HG02884 (cell line): ENCODE data around the gene PPP1R16B.

ENCODE experiments used
- ATAC-seq: cut with Tn5 transposase; IDR thresholded peaks from one replicate; pipeline ENCODE4 v1.9.1; 2021; ENCODE audit warnings: mild to moderate bottlenecking, moderate library complexity; ENCODE audit not compliant: unreplicated experiment

PPP1R16B gene

GRCh38 chr20:38874460-38875174, 69.1 kb downstream of the PPP1R16B start:
- no peak for ATAC-seq

GRCh38 chr20:38875175-38875993, 69.9 kb downstream of the PPP1R16B start:
- ATAC-seq: peak; percentile 64

GRCh38 chr20:38877483-38877882, 72.0 kb downstream of the PPP1R16B start:
- no peak for ATAC-seq

DNA sequence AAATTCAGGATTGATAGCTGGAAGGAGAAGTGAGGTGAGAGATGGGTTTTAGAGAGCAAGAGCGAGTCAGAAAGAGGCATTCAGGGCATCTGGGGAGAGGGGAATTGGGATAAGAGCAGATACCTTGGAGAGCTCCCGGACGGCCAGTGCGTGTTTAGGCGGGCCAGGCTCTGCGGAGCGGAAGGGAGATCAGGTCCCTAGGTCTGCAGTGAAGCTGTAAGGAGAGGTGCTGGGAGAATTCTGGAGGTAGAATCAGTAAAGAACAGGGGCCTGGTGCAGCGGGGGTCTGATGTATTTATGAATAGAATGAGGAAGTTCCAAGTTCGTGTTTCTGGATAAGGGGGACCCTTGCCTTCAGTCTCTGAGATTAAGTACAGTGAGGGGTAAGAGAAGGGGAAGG, 73.4 kb downstream of the PPP1R16B start:
- ATAC-seq: no peak

GRCh38 chr20:38880952-38881735, 75.6 kb downstream of the PPP1R16B start:
- ATAC-seq: no peak

DNA sequence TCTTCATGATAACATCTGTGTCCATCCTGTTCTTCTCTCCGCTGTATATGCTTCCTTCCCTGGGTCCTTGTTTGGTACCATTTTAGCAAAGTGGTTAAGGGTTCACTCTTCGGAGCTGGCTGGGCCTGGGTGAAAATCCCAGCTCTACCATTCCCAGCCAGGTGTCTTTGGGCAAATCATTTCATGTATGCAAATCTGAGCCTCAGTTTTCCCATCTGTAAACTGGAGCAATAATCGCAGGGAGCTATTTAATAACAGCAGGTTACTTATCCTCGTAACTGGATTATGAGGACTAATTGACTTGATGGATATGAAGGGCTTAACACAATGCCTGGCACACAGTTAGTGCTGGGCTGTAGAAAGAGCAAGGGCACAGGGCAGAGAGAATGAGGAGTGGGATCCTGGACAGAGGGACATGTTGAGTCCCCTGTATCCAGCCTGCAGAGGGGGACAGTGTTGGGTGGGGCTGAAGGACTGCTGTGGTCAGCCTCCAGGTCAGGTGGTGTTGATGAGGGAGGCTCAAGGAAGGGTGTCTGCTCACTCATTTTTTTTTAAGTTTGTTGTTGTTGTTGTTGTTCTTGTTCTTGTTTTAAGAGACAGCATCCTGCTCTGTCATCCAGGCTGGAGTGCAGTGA, 76.4 kb downstream of the PPP1R16B start:
- no peak for ATAC-seq

GRCh38 chr20:38882600-38882999, 77.1 kb downstream of the PPP1R16B start:
- no peak for ATAC-seq

DNA sequence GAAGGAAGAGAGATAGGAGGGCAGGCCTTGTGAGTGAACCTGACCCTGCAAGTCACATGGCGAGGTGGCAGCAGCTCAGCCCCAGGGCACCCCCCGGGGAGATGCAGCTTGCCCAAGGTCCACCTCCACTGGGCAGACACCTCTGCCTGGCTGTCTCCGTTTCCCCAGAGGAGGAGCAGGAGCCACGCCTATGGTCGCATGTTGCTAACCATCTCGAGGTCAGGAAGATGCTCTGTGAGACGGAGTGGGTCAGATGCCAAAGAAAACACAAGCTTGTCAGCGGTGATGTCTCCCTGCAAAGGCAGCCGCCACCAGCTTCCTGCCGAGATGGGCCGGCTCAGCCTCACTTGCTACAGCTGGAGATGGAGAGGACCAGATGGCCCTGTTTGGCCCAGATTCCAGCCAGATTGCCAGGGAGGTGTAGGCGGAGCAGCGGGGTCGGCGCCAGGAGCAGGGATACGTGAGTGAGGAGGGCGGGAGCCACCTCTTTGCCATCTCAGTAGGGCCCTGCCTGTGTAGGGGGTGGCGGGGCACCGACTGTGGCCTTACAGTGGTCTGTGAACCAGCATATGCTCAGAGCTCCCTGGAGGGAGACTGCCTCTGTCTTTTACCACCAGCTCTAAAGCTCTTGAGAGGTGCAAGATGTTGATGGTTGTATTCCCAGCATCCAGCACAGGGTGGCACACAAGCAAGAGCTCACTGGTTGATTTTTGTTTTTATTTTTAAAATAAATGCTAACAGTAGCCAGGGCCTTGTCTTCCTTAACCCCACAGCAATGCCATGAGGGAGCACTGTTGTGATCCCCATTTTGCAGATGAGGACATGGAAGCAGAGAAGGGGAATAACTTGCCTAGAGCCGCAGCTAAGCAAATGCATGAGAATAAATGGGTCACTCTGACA, 77.8 kb downstream of the PPP1R16B start:
- no peak for ATAC-seq

DNA sequence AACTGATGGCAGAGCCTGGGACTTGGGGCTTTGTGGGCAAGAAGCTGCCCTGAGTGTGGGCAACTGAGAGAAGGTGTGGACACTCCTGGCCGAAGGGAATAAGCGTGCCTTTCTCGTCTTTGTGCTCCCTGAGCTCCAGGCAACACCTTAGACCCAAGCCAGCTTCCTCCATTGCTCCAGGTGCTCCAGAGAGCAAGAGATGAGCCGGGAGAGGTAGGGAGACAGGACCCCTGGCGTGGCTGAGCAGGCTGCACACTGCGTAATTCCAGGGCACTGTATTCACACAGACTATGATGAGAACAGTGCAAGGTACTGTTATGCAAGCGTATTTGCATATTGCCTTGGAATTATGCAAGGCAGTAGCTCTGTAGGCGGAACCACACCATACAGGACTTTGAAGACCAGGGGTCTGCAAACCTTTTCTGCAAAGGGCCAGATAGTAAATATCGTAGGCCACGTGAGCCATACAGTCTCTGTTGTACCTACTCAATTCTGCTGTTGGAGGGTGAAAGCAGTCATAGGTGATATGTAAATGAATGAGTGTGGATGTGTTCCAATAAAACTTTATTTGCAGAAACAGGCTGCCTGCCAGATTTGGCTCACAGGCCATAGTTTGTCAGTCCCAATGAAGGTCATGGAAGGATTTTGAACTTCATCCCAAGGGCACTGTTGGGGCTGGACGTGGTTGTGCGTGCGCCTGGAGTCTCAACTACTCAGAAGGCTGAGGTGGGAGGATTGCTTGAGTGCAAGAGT, 78.7 kb downstream of the PPP1R16B start:
- no peak for ATAC-seq

DNA sequence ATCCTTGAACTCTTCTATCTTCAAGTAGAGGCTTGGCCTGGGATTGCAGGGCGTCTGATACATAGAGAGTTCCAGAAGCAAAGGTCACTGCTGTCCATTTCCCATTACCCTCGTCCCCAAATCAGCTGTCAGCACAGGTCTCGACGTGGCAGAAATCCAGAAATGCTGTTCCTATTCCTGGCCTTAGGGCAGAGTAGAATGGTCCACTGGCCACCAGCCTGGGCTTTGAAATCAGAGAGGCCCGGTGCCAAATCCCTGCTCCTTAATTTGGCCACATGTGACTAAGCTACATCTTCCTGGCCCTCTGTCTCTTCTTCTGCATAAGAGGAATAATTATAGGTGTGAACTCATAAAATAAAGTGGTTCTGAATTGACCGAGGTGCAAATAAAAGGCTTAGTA, 79.9 kb downstream of the PPP1R16B start:
- ATAC-seq: no peak

- no peak for ATAC-seq
Observed at GRCh38 chr20:38888059-38888831, 82.7 kb downstream of the PPP1R16B start.

GRCh38 chr20:38889050-38889449, 83.6 kb downstream of the PPP1R16B start:
- ATAC-seq: no peak

- ATAC-seq: no peak
Observed at GRCh38 chr20:38889792-38890496, 84.4 kb downstream of the PPP1R16B start.

- no peak for ATAC-seq
Observed at GRCh38 chr20:38890497-38890818, 85.0 kb downstream of the PPP1R16B start.

GRCh38 chr20:38892091-38892981, 86.8 kb downstream of the PPP1R16B start:
- peak; percentile 68 for ATAC-seq

DNA sequence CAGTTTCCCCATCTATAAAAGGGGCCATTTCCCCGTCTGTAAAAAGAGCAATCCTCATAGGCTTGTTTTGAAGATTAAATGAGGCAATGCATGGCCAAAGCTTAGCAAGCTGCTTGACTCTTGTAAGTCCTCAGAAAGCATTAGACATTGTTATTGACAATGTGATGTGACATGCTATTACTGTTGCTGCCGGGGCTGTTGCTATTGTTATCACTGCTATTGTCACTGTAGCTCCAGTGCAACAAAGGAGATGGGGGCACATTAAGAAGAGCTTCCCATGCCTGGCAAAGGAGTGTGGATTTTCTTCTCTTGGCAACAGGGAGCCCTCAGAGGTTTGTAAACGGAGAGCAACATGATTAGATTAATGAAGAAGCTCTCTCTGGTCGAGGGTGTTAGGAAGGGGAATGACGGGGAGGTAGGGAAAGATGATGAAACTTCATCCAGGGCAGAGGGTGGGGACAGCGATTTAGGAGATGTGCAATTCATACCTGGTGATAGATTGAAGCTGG, 87.6 kb downstream of the PPP1R16B start:
- no peak for ATAC-seq

DNA sequence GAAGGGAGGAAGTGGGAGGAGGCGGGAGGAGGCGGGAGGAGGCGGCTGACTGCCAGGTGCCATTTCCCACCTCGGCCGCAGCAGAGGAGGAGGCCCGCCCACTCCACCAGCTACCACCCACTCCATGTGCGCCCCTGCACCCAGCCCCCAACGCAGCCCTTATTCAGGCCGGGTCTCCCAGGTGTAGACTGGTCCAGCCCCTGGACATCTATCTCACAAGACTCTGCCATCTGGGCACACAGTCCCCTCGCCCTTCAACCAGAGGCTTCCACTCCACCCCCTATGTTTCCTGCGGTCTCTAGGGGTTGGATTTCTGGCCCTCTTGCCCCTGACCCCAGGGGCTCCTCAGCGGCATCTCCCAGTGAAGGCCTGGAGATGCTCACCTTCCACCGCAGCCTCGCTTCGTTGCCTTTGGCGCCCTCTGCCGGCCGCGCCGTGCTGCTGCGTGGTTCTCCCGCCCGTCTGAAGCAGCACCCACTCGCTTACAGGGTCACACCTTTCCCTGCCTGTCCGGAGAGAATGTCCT, 88.1 kb downstream of the PPP1R16B start:
- no peak for ATAC-seq
